Stimulated activated CD4-positive, alpha-beta T cell treated with anti-CD3 and anti-CD28 coated beads, Interleukin-15, amount 100 ng/mL, for 1 hour (primary cell): ENCODE results near the gene FLT4.
"Not testable (repeated sequence)": the region's sequence is repeated elsewhere in the genome, so short reads cannot be mapped to it uniquely, and the experiment has no call there.

Experiments used
- DNase-seq, 2 donors: peaks; one replicate each; pipeline ENCODE4 v3.0.0-alpha.2; 2020; ENCODE audit warnings: low read depth in 1 of 2, low spot score in 1 of 2

FLT4 gene

GRCh38 chr5:180670586-180671359 is 21.4 kb upstream of the FLT4 start:
- peak in 1 of 2 donors; percentile 33 for DNase-seq

- DNase-seq: no peak
Observed at GRCh38 chr5:180670157-180670556, 20.8 kb upstream of the FLT4 start.

GRCh38 chr5:180669661-180670060 is 20.3 kb upstream of the FLT4 start:
- no peak for DNase-seq

- DNase-seq: no peak
Observed at GRCh38 chr5:180668835-180669596, 19.6 kb upstream of the FLT4 start.

GRCh38 chr5:180666812-180667211 is 17.4 kb upstream of the FLT4 start:
- no peak for DNase-seq

GRCh38 chr5:180665682-180666404 is 16.4 kb upstream of the FLT4 start:
- DNase-seq: no peak

GRCh38 chr5:180658774-180659564 is 9.6 kb upstream of the FLT4 start:
- DNase-seq: no peak

GRCh38 chr5:180655243-180655642 is 5.8 kb upstream of the FLT4 start:
- not testable (repeated sequence) for DNase-seq

- DNase-seq: no peak
Observed at GRCh38 chr5:180652771-180653170, 3.4 kb upstream of the FLT4 start.

GRCh38 chr5:180652346-180652745 is 2.9 kb upstream of the FLT4 start:
- DNase-seq: no peak

- DNase-seq: no peak
Observed at GRCh38 chr5:180648658-180649296, 623 bp downstream of the FLT4 start.

- no peak for DNase-seq
Observed at GRCh38 chr5:180647941-180648500, 1.4 kb downstream of the FLT4 start.

- DNase-seq: no peak
Observed at GRCh38 chr5:180647465-180647864, 1.9 kb downstream of the FLT4 start.

GRCh38 chr5:180646963-180647305 is 2.5 kb downstream of the FLT4 start:
- no peak for DNase-seq

GRCh38 chr5:180646289-180646962 is 3.0 kb downstream of the FLT4 start:
- no peak for DNase-seq

GRCh38 chr5:180645274-180646204 is 3.9 kb downstream of the FLT4 start:
- DNase-seq: no peak

- DNase-seq: no peak
Observed at GRCh38 chr5:180644825-180645273, 4.6 kb downstream of the FLT4 start.

- DNase-seq: no peak
Observed at GRCh38 chr5:180644129-180644824, 5.1 kb downstream of the FLT4 start.
